ENCODE data around the gene C15orf39.

The C15orf39 gene

DNA sequence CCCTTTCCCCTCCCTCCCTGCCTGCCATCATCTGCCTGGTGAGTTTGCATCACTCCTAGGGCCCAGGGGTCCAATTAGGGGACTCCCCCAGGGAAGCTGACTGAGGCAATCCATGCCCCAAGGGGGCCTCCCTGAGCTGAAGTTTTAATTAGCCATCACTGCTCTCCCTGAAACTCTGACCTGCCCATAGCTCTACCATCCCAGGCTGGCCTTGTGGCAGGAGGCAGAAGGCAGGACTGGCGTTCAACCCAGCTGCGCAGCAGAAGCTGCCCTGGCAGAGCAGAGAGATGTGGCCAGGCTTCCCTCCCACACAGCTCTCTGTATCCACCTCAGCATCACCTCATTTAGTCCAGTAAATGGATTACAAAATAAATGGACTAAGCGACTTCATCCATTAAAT is 7.7 kb upstream of the C15orf39 start:
- no peak for DNase-seq
- intact Hi-C loops (cut with DNase I): no loop called here

DNA sequence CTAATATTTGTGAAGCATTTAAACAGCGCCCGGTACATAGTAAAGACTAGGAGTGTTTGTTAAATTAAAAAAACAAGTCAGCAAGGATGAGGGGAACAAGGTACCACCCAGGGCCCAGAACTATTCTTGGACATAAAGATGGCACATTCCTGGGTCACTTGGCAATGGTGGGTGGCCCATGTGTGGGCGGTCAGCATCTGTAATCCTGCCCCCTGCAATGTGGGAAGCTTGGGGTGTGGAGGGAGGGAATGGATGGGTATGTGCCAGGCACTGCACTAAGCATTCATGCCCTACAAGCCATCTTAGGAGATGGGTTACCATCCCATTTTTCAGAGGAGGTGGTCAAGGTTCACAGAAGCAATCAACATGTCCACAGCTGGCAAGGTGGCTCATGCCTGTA is 7.3 kb upstream of the C15orf39 start:
- DNase-seq: no peak
- intact Hi-C loops (cut with DNase I): no loop called here

DNA sequence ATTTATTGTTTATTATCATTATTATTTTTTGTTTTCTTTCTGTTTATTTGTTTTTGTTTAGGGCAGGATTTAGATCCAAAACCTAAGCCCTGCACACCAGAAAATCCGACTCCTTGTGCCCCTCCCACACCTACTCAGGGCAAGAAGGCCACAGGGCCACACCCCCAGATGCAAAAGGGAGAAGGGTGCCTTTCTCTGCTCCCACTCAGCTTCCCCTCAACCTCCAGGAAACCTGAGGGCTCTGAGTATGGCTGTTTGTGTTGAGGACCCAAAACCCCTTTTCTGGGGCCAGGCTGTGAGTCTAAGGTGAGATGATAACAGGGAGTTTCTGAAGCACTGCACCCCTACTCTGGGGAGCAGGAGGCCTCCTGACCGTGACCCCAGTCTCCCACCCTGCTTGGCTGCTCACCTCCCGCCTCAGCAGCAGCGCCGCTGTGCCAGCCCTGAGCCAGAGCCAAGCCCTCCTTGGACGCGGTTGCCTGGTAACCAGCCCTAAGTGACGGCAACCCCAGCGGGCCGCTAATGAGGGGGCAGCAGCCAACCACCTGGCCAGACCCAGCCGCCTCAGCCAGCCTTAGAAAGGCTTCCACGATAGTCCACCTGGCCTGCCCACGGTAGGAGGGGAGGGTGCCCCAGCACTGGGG is 6.4 kb upstream of the C15orf39 start:
- intact Hi-C loops (cut with DNase I): no loop called here
- peak in 31 of 42 donors; percentile 21 to 72 (median 49) for DNase-seq

DNA sequence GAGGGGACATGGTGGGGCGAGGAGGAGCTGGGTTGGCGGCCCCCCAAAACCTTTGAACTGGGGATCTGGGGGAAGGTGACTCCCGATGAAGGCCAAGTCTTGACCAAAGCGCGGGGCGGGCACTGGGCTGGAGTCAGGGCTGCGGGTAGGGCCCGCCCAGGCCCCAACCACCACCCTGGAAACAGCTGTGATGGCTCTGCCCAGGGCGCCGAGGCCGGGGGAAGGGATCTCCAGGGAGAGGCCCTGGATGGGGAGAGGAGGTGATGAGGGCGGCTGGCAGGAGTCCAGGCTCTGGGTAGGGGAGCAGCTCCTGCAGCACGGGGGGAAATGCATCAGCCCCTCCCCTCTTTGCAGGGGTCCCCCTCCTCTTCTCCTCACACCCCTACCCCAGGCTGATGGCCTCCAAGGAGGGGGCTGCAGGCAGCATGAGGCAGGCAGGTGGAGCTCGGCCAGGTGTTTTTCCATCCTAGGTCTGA is 5.9 kb upstream of the C15orf39 start:
- no peak for DNase-seq
- intact Hi-C loops (cut with DNase I): no loop called here

DNA sequence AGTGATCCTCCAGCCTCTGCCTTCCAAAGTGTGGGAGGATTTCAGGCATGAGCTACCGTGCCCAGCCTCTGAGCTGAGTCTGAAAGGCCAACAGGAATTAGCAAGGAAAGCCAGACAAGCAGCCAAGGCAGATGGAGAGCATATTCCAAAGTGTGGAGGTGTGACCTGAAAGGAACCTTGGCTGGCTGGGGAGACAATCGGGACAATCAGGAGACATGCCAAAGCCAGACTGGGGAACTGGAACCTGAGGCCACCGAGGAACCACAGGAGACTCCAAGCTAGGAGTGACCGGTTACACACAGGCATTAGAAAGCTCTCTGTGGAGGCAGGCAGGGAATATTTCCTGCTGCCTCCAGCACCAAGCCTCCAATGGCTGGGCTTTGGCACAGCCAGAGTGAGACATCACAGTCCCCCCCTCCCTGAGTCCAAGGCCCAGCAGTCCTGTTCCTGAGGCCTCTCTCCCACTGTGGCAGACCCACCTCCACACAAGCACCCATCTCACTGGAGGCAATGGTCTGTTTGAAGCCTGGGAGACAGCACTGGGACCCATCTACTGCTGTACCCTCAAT is 4.5 kb upstream of the C15orf39 start:
- DNase-seq: no peak
- intact Hi-C loops (cut with DNase I): no loop called here

DNA sequence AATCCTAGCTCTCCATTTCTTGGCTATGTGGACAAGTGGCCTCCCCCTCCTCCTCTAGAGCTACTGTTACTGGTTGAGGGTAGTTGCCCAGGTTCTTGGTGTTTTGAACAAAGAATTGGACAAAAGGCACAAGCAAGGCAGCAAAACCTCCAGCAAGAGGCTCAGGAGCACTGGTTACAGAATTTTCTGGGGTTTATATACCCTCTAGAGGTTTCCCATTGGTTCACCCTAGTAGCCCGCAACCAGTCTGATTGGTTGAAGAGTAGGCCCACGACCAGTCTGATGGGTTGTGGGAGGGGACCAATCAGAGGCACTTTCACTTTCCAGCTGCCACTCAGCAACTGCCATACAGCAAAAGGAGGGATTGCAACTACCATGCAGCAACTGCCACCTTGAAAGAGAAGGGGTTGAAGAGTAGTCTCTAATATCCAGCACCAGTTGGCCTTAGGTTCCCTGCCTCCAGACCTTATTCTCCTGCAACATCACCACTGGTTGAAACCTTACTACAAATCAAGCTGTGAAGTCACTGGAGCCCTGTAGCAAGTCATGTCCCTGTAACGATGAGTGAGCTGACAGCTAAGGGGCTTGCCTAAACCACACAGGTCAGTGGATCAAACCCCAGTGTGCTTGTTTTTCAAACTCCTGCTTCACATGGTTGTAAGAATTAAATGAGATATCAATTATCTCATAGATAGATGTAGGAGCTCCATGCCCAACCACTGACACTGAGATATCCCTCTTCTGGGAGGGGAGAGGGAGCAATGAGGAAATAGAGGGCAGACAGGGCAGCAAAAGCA is 2.9 kb upstream of the C15orf39 start:
- intact Hi-C loops (cut with DNase I): no loop called here
- peak in 2 of 42 donors; percentile 25 to 52 for DNase-seq

GRCh38 chr15:75199357-75199940 is 2.2 kb upstream of the C15orf39 start:
- no peak for DNase-seq
- intact Hi-C loops (cut with DNase I): no loop called here

GRCh38 chr15:75200391-75200764 is 1.3 kb upstream of the C15orf39 start:
- intact Hi-C loops (cut with DNase I): loop anchor here (5.0 kb wide), 1 partner anchor 158 kb away; no protein-coding TSS in a partner anchor
- no peak for DNase-seq

DNA sequence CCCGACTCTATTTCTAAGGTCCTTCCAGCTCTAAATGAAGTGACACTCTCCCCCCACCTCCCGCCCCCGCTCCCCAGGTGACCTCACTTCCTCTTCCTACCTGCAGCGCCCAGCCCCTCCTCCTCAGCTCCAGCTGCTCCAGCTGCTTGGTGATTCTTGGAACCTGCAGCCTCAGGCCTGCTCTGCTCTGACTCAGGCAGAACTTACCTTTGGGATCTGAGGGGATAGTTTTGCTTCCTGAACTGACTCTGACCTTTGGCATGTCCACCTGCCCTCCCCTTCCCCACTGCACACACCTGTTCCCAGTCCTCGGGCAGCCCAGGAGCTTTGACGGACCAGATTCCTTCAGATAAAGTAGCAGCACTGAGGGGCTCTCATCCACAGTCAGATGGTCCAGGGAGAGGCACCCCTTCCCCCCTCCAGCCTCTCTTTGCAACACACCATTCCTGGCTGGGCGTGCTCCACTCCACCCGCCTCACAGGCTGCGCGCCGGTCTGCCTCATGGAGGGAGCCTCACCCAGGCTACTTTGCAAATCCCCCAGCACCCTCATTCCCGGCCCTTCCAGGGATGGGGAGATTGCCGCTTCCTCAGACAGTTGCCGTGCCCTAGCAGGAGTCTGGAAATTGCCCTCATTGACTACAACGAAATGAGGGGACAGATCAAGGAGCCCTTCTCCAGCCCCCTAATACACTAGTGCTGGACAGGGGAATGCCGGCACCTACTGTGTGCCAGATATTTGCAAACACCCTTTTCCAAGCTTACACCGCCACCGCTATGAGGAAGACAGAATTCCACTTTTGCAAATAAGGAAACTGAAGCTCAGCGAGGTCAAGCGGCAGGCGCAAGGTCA is 692 bp upstream of the C15orf39 start:
- peak in 1 of 42 donors; percentile 44 for DNase-seq
- intact Hi-C loops (cut with DNase I): loop anchor here (5.0 kb wide), 1 partner anchor 159 kb away; no protein-coding TSS in a partner anchor

DNA sequence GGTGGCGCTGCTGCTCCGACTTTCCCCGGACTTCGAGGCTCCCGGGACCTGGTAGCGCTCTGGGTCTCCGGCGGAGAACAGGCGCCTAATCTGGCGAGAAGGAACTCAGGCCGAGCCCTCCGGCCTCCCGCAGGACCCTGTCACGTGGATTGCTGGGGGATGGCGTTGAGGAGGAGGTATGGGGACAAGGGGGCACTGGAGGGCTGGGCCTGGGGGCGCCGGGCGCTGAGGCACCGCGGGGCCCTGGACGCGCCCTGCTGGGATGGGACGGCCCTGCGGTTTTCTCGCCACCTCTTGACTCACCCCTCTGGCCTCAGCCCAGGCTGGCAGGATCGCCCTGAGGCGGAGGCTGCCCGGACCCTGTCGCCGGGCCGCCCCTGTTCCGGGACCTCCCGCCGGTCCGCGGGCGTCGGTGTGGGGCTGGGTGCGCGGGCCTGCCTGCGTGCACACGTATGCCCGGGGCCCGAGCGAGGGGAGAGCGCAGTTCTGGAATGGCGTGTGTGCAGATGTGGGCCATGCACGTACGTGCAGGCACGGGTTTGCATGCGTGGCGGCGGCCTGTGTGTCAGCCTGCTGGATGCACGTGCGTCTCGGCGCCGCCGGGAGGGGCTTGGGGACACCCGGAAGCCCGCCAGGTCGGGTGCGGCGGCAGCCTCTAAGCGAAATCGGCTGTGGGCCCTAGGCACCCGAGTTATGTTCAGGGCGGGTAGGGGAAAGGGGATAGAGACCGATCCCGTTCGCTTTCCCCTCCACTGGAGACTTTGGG is 752 bp downstream of the C15orf39 start:
- intact Hi-C loops (cut with DNase I): loop anchor here (5.0 kb wide), 1 partner anchor 160 kb away; no protein-coding TSS in a partner anchor
- peak in 40 of 42 donors; percentile 25 to 78 (median 54) for DNase-seq

DNA sequence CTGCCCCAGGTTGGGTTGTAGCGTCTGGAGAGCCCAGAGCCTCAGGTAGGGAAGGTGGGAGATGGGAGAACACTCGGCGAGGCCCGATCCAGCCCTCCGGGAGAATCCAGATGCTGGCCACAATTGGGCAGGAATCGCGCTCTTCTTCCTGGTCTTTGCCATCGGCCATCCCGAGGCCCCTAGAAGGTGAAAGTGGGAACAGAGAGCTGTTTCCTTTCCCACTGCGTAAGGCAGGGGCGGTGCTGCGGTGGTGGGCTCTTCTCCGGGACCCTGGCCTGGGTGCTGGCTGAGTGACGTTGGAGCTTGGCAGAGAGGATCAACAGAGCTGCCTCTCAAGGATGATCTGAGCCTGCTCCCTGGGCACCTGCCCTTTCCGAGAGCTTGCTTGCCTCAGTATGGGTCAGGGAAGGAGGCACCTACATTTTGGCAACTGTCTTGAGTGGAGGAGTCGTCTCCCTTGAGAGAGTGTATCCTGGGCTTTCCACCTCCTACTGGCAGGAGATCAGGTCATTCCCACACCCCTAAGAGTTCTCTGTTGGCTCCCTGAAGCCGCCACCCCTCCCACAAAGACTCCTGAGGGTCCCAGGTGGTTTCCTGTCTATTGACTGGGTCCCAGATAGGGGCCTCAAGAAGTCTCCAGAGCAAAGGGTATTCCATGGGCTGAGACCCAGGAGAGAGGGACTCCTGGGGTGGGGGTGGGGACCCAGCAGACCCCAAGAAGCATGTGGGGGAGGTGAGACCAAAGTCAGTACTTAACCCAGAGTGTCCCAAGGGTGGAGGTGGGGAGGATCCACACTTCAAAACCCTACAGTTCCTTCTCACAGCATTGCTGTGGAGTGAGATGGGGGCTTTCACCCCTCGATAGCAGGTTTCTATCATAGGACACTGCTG is 1.6 kb downstream of the C15orf39 start:
- intact Hi-C loops (cut with DNase I): loop anchor here (5.0 kb wide), 1 partner anchor 161 kb away; no protein-coding TSS in a partner anchor
- no peak for DNase-seq

DNA sequence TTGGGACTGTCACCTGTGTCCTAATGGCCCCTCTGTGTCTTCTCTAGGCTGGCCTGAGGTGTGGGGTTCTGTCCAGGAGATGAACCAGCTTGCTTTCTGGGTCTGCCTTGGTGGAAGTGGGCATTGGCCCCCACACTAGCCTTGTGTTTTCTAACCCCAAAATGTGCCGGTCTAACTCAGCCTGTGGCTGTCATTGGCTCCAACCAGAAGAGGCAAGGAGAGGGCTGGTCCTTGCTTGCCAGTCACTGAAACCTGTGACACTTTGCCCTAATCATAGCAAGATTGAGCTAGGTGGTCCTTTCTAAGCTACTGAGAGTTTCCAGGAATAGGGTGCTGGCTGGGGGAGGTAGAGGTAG is 2.2 kb downstream of the C15orf39 start:
- intact Hi-C loops (cut with DNase I): loop anchor here (2.0 to 5.0 kb wide), 2 partner anchors 162 to 173 kb away; no protein-coding TSS in a partner anchor
- DNase-seq: no peak

DNA sequence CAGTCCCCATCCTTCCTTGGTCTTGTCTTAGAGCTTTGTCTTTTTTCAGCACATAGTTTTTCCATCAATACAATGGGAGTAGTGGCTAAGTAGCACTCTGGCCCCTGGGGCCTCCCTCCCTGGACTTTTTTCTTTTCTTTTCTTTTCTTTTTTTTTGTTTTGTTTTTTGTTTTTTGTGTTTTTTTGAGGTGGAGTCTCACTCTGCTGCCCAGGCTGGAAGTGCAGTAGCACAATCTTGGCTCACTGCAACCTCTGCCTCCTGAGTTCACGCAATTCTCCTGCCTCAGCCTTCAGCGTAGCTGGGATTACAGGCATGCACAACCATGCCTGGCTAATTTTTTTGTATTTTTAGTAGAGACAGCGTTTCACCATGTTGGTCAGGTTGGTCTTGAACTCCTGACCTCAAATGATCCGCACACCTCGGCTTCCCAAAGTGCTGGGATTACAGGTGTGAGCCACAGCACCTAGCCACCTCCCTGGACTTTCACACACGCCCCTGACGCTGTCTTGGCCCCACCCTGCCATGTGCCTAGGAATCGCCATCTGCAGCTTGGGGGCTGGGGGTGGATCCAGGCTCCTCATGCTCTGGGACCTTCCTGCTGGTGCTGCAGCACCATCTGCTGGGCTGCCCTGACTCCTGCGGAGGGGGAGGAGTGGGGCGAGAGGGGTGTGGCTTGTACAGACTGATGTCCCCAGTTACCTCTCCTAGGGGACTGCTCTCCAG is 2.8 kb downstream of the C15orf39 start:
- intact Hi-C loops (cut with DNase I): loop anchor here (2.0 to 5.0 kb wide), 2 partner anchors 162 to 174 kb away; no protein-coding TSS in a partner anchor
- peak; percentile 80 to 95 (median 90) for DNase-seq

- intact Hi-C loops (cut with DNase I): loop anchor here (2.0 kb wide), 1 partner anchor 174 kb away; no protein-coding TSS in a partner anchor
- DNase-seq: no peak
Observed at GRCh38 chr15:75205064-75205395, 3.3 kb downstream of the C15orf39 start.

DNA sequence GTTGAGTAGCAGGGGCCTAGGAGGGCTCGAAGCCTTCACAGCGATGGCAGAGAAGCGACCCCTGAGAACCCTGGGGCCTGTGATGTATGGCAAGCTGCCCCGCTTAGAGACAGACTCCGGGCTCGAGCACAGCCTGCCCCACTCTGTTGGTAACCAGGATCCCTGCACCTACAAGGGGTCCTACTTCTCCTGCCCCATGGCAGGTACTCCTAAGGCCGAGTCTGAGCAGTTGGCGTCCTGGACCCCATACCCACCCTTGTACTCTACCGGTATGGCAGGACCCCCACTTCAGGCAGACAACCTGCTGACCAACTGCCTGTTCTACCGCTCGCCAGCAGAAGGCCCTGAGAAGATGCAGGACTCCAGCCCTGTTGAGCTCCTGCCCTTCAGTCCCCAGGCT is 4.3 kb downstream of the C15orf39 start:
- DNase-seq: no peak
- intact Hi-C loops (cut with DNase I): no loop called here
